ENCODE measurements around the gene LPAR3. TPM values are rescaled to one million over a fixed set of nuclear protein-coding genes. Genes with fewer than 3 reads are reported as not detected.

The LPAR3 gene
- total and polyA plus RNA-seq, 2 of the 4 experiments (the other 2 are of a cell fraction) = 0.09 to 0.18 TPM

DNA sequence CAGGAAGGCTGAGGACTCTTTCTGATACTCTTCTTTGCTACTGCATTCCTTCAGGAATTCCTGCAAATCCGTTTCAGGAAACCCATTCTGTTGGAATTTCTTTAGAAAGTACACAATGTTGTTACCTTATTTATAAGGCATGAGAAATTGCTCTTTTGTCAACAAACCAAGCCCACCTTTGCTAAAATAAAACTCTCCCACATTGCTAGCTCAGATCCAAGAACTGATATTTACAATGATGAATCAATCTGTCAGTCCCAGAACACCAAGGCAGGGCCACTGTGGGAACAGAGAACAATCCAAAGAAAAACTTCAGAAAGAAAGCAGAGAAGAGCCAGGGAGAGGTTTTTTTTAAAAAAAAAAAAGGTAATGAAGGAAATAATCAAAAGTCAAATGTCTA is 36.6 kb upstream of the LPAR3 start:
- H2BK15ac ChIP-seq (ENCODE audit: low read depth, low read length) = no peak overlapping the region
- no peak overlapping the region for H4K8ac ChIP-seq (ENCODE audit: low read depth in 2 of 2, low read length in 2 of 2)
- H3K4ac ChIP-seq (ENCODE audit: low read depth, low read length) = no peak overlapping the region
- H3K9ac ChIP-seq (ENCODE audit: low read depth, low read length) = no peak overlapping the region
- H3K36me3 ChIP-seq (ENCODE audit: control insufficient read depth, insufficient read depth, low read length) = no peaks in the 10 kb centered on the region
- intact Hi-C loops (cut with micrococcal nuclease) = no loop called here
- WGBS, 2 experiments (ENCODE audit: extremely low coverage in 2 of 2, insufficient read length in 1 of 2) = no CpG with 5 or more reads among the region's 1 CpG
- no peak overlapping the region for H3K23ac ChIP-seq (ENCODE audit: low read depth, low read length)
- ATAC-seq (ENCODE audit: low read depth) = no peak
- POLR2A ChIA-PET (ENCODE audit: unreplicated experiment) = no interaction called here
- H3K27ac ChIP-seq (ENCODE audit: insufficient read depth, low read length) = no peak overlapping the region
- H3K9me1 ChIP-seq (ENCODE audit: insufficient read depth, low read length) = no peaks in the 10 kb centered on the region
- H3K14ac ChIP-seq (replicated peaks; ENCODE audit: low read depth, low read length) = no peak overlapping the region
- no peaks in the 10 kb centered on the region for H3K9me3 ChIP-seq (ENCODE audit: control insufficient read depth, insufficient read depth, low read length)
- H3K4me1 ChIP-seq (ENCODE audit: control insufficient read depth, insufficient read depth, low read length) = no peaks in the 10 kb centered on the region
- CTCF ChIA-PET = interaction anchor here (0.6 kb wide), 1 partner anchor 13 kb away, joined by 3 read pairs; no protein-coding TSS in a partner anchor
- TF ChIP-seq FOS (IDR thresholded peaks at IDR 0.05; ENCODE audit: low read depth, low read length) (no peak), CEBPB (IDR thresholded peaks at IDR 0.05; ENCODE audit: low read depth, low read length) (no peak), RCOR1 (IDR thresholded peaks at IDR 0.05; ENCODE audit: insufficient replicate concordance, low read length) (no peak), BHLHE40 (IDR thresholded peaks at IDR 0.05; ENCODE audit: low read depth, low read length) (no peak), MAZ (IDR thresholded peaks at IDR 0.05; ENCODE audit: borderline replicate concordance, low read depth, low read length) (no peak), ELK1 (IDR thresholded peaks at IDR 0.05; ENCODE audit: borderline replicate concordance, low read depth, low read length) (no peak), RAD21 (IDR thresholded peaks at IDR 0.05; ENCODE audit: low read length) (no peak), MXI1 (IDR thresholded peaks at IDR 0.05; ENCODE audit: borderline replicate concordance, low read depth, low read length) (no peak), USF2 (IDR thresholded peaks at IDR 0.05; ENCODE audit: low read depth, low read length) (no peak), MAFK (IDR thresholded peaks at IDR 0.05; ENCODE audit: low read depth, low read length) (no peak), RFX5 (IDR thresholded peaks at IDR 0.05; ENCODE audit: low read depth, low read length) (no peak), SMC3 (IDR thresholded peaks at IDR 0.05; ENCODE audit: low read depth, low read length) (no peak), NFE2L2 (IDR thresholded peaks at IDR 0.05; ENCODE audit: low read depth, low read length) (no peak), POLR2A (IDR thresholded peaks at IDR 0.05; ENCODE audit: low read depth, low read length) (no peak), CHD1 (IDR thresholded peaks at IDR 0.05; ENCODE audit: low read depth, low read length) (no peak)
- TF ChIP-seq, protein P1, sequence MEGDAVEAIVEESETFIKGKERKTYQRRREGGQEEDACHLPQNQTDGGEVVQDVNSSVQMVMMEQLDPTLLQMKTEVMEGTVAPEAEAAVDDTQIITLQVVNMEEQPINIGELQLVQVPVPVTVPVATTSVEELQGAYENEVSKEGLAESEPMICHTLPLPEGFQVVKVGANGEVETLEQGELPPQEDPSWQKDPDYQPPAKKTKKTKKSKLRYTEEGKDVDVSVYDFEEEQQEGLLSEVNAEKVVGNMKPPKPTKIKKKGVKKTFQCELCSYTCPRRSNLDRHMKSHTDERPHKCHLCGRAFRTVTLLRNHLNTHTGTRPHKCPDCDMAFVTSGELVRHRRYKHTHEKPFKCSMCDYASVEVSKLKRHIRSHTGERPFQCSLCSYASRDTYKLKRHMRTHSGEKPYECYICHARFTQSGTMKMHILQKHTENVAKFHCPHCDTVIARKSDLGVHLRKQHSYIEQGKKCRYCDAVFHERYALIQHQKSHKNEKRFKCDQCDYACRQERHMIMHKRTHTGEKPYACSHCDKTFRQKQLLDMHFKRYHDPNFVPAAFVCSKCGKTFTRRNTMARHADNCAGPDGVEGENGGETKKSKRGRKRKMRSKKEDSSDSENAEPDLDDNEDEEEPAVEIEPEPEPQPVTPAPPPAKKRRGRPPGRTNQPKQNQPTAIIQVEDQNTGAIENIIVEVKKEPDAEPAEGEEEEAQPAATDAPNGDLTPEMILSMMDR (conservative IDR thresholded peaks at IDR 0.05; ENCODE audit: low read depth, low read length) = no peak
- H2AK9ac ChIP-seq (replicated peaks; ENCODE audit: low read depth, low read length, poor library complexity) = no peak overlapping the region
- H4K20me1 ChIP-seq (ENCODE audit: insufficient read depth, low read length) = no peaks in the 10 kb centered on the region
- DNase-seq = no peak
- no peak overlapping the region for H3K18ac ChIP-seq (ENCODE audit: low read depth, low read length)
- H3K4me2 ChIP-seq (ENCODE audit: low read depth, low read length) = no peak overlapping the region
- dilution Hi-C loops (cut with HindIII; ENCODE audit: low sequenced_read_pairs, unreplicated experiment) = no loop called here
- no TSS peak for BruUV-seq (replicated peaks)
- no peak overlapping the region for H4K91ac ChIP-seq (ENCODE audit: insufficient read depth, low read depth, low read length)
- no peak overlapping the region for H2BK120ac ChIP-seq (ENCODE audit: low read depth, low read length)
- in situ Hi-C loops (cut with MboI; ENCODE audit: low sequenced_read_pairs) = loop anchor here (10.0 to 25.0 kb wide), 2 partner anchors 317 to 795 kb away; no protein-coding TSS in a partner anchor
- no peak overlapping the region for H2BK20ac ChIP-seq (ENCODE audit: low read depth, low read length)
- no peak overlapping the region for H2BK5ac ChIP-seq (ENCODE audit: low read depth, low read length, poor library complexity, severe bottlenecking)
- H3K4me3 ChIP-seq (ENCODE audit: insufficient read depth, low read depth, low read length) = no peak overlapping the region
- H2AFZ ChIP-seq (replicated peaks; ENCODE audit: low read length, poor library complexity) = no peak overlapping the region
- H3K79me1 ChIP-seq (ENCODE audit: low read depth in 1 of 2, low read length in 2 of 2) = no peaks in the 10 kb centered on the region
- no peak overlapping the region for H4K5ac ChIP-seq (ENCODE audit: low read depth, low read length)
- H2AK5ac ChIP-seq (ENCODE audit: low read depth, low read length) = no peak overlapping the region
- H3K56ac ChIP-seq (ENCODE audit: extremely low read depth, insufficient read depth, low read length) = no peak overlapping the region
- H3K27me3 ChIP-seq (ENCODE audit: control insufficient read depth, insufficient read depth, low read length) = peaks cover 42% of the 10 kb centered on the region

All from IMR-90 (cell line).